ENCODE results near the gene THEM5.

The THEM5 gene

DNA sequence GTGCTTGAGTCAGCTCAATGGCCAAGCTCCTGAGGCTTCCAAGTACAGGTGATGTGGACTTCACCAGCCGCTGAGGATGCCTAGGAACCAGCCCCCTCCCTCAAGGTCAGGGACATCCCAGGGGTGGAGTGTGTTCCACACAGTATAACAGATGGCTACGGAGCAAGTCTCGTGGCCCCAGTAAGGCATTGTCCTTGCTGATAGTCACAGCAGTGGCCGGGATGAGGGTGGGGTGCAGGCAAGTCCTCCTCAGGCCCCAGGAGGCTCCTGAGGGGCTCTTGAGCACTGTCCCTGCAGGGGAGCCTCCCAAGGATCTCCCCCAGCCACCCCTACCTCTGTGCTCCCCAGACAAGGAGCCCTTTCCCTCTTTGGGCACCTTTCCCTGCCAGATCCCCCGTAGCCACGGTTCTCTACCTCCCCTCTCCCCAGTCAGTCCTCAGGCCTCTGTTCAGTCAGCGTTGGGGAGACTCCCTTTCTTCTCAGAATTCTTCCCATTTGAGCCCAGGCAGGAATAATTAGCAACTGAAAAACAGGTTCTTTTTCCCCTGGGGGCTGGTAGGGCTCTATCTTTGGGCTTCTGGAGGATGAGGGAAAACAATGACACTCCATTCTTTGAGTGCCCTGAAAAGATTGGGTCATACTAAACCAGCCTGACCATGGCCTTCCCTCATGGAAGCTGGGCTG is 7.1 kb upstream of the THEM5 start:
- TF ChIP-seq ZFP3 (CRISPR knock-in tag; IDR thresholded peaks at IDR 0.05) (no peak), ESRRG (CRISPR knock-in tag; IDR thresholded peaks at IDR 0.05) (no peak), ZFP30 (CRISPR knock-in tag; IDR thresholded peaks at IDR 0.05) (no peak), ZNF565 (CRISPR knock-in tag; conservative IDR thresholded peaks at IDR 0.05; ENCODE audit: low read depth) (no peak), RARB (CRISPR knock-in tag; IDR thresholded peaks at IDR 0.05) (no peak), TOX (CRISPR knock-in tag; IDR thresholded peaks at IDR 0.05; ENCODE audit: borderline replicate concordance) (no peak), ZNF70 (CRISPR knock-in tag; IDR thresholded peaks at IDR 0.05) (no peak), TCF4 (CRISPR knock-in tag; IDR thresholded peaks at IDR 0.05; ENCODE audit: borderline replicate concordance) (no peak), PPARA (CRISPR knock-in tag; IDR thresholded peaks at IDR 0.05; ENCODE audit: borderline replicate concordance) (no peak), ZNF8 (CRISPR knock-in tag; IDR thresholded peaks at IDR 0.05) (no peak), OSR1 (CRISPR knock-in tag; IDR thresholded peaks at IDR 0.05) (no peak)
- TF ChIP-seq, protein P1, sequence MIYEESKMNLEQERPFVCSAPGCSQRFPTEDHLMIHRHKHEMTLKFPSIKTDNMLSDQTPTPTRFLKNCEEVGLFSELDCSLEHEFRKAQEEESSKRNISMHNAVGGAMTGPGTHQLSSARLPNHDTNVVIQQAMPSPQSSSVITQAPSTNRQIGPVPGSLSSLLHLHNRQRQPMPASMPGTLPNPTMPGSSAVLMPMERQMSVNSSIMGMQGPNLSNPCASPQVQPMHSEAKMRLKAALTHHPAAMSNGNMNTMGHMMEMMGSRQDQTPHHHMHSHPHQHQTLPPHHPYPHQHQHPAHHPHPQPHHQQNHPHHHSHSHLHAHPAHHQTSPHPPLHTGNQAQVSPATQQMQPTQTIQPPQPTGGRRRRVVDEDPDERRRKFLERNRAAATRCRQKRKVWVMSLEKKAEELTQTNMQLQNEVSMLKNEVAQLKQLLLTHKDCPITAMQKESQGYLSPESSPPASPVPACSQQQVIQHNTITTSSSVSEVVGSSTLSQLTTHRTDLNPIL (CRISPR knock-in tag; IDR thresholded peaks at IDR 0.05; ENCODE audit: low read depth), result no peak
- TF ChIP-seq, protein P2, sequence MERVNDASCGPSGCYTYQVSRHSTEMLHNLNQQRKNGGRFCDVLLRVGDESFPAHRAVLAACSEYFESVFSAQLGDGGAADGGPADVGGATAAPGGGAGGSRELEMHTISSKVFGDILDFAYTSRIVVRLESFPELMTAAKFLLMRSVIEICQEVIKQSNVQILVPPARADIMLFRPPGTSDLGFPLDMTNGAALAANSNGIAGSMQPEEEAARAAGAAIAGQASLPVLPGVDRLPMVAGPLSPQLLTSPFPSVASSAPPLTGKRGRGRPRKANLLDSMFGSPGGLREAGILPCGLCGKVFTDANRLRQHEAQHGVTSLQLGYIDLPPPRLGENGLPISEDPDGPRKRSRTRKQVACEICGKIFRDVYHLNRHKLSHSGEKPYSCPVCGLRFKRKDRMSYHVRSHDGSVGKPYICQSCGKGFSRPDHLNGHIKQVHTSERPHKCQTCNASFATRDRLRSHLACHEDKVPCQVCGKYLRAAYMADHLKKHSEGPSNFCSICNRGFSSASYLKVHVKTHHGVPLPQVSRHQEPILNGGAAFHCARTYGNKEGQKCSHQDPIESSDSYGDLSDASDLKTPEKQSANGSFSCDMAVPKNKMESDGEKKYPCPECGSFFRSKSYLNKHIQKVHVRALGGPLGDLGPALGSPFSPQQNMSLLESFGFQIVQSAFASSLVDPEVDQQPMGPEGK (CRISPR knock-in tag; IDR thresholded peaks at IDR 0.05; ENCODE audit: borderline replicate concordance), result no peak
- no peak for ATAC-seq

DNA sequence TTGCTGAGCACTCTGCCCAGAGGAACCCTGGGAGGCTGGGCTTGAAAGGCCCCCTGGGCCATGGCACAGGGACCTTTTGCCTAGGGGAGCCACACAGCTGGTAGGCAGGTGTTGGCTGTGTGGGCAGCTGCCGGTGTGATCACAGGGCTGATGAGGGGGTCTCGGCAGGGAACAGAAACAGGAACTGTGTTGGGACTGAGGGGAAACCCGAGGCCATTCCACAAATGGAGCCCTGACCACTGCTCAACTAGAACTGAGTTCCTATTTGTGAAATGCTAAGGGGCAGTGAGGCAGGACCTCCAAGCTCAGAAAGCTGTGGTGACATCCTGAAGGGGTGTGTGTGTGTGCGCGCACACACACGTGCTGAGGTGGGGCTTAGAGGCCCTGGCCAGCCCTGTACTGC is 6.4 kb upstream of the THEM5 start:
- TF ChIP-seq ZNF8 (CRISPR knock-in tag; IDR thresholded peaks at IDR 0.05) (no peak), TOX (CRISPR knock-in tag; IDR thresholded peaks at IDR 0.05; ENCODE audit: borderline replicate concordance) (no peak), ZNF70 (CRISPR knock-in tag; IDR thresholded peaks at IDR 0.05) (no peak), ISL1 (CRISPR knock-in tag; IDR thresholded peaks at IDR 0.05) (no peak), ZFP30 (CRISPR knock-in tag; IDR thresholded peaks at IDR 0.05) (no peak)
- TF ChIP-seq, protein P3, sequence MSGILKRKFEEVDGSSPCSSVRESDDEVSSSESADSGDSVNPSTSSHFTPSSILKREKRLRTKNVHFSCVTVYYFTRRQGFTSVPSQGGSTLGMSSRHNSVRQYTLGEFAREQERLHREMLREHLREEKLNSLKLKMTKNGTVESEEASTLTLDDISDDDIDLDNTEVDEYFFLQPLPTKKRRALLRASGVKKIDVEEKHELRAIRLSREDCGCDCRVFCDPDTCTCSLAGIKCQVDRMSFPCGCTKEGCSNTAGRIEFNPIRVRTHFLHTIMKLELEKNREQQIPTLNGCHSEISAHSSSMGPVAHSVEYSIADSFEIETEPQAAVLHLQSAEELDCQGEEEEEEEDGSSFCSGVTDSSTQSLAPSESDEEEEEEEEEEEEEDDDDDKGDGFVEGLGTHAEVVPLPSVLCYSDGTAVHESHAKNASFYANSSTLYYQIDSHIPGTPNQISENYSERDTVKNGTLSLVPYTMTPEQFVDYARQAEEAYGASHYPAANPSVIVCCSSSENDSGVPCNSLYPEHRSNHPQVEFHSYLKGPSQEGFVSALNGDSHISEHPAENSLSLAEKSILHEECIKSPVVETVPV (CRISPR knock-in tag; IDR thresholded peaks at IDR 0.05), result no peak
- TF ChIP-seq, protein P4, sequence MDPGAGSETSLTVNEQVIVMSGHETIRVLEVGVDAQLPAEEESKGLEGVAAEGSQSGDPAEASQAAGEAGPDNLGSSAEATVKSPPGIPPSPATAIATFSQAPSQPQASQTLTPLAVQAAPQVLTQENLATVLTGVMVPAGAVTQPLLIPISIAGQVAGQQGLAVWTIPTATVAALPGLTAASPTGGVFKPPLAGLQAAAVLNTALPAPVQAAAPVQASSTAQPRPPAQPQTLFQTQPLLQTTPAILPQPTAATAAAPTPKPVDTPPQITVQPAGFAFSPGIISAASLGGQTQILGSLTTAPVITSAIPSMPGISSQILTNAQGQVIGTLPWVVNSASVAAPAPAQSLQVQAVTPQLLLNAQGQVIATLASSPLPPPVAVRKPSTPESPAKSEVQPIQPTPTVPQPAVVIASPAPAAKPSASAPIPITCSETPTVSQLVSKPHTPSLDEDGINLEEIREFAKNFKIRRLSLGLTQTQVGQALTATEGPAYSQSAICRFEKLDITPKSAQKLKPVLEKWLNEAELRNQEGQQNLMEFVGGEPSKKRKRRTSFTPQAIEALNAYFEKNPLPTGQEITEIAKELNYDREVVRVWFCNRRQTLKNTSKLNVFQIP (CRISPR knock-in tag; IDR thresholded peaks at IDR 0.05; ENCODE audit: borderline replicate concordance, low read depth), result no peak
- no peak for ATAC-seq

DNA sequence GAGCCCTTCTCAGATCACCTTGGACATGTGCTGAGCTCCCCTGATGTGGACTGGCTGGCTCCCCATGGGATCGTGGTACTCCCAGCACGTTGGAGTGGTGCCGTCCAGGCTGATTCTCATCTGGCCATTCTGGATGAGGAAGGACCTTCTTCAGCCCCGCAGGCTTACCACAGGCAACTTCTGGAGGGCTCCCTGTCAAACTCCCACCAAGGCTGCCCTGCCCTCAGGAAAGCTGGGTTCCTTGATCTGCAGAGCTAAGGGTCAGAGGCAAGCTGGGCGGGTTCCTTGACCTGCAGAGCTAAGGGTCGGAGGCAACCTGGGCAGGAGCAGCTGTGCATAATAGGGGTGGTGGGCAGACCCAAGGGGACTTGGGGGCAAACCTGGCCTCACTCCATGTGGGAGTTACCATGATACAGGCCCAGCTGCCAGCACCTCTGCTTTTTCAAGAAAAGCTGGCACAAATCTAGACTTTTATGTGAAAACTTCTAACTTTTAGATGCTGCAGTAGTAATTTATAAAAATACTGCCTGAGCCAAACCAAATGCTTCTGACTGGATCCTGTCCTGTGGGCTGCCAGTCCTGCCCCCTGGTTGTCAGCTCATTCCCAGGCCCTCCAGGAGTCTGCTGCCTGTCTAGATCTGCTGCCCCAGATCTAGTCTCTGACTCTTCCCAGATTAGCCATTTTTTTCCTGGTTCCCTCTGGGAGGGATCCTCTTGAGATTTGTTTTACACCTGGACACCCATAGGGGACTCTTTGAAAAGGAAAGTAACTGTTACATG is 5.6 kb upstream of the THEM5 start:
- TF ChIP-seq ZNF565 (CRISPR knock-in tag; conservative IDR thresholded peaks at IDR 0.05; ENCODE audit: low read depth) (no peak), ESRRG (CRISPR knock-in tag; IDR thresholded peaks at IDR 0.05) (no peak), ZNF8 (CRISPR knock-in tag; IDR thresholded peaks at IDR 0.05) (no peak), CSDC2 (CRISPR knock-in tag; IDR thresholded peaks at IDR 0.05) (no peak), SNAI2 (CRISPR knock-in tag; IDR thresholded peaks at IDR 0.05) (no peak), ZFP3 (CRISPR knock-in tag; IDR thresholded peaks at IDR 0.05) (no peak), ARNTL (CRISPR knock-in tag; IDR thresholded peaks at IDR 0.05; ENCODE audit: borderline replicate concordance, low read depth) (no peak)
- no peak for ATAC-seq

DNA sequence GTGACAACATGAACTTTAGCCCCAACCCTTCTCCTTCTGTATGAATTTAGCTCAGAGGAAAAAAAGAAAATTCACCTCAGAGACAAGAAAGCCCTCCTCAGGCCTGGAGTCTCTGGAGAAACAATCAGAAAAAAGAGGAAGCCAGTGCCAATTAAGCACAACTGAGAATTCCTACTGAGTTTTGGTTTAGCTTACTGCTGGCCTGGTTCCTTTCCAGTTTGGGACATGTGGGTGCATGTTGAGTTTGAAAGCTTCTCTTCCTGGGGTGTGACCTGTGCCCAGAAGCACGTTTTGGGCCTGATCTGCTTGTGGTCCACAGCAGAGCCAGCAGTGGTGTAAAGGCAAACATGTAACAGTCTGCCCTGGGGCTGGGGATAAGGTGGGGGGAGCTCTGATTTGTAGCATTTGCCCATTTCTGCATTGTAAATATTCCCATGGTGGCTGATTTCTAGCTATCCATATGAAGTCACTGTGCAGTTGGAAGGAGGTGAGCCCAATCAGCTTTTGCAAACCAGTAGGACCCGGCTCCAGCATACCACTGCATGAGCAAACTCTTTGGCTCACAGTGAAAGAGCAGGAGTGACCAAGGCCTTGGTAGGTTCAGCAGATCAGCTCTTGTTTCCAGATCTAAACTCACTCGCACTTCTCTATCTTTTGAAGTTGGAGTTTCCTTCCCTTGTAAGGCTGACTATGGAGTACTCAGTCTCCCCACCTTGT is 4.7 kb upstream of the THEM5 start:
- ATAC-seq, result no peak
- TF ChIP-seq ZFP30 (CRISPR knock-in tag; IDR thresholded peaks at IDR 0.05) (no peak), ARNTL (CRISPR knock-in tag; IDR thresholded peaks at IDR 0.05; ENCODE audit: borderline replicate concordance, low read depth) (no peak), RARB (CRISPR knock-in tag; IDR thresholded peaks at IDR 0.05) (no peak), ESRRG (CRISPR knock-in tag; IDR thresholded peaks at IDR 0.05) (no peak), BACH2 (CRISPR knock-in tag; IDR thresholded peaks at IDR 0.05; ENCODE audit: borderline replicate concordance) (no peak), ZFP3 (CRISPR knock-in tag; IDR thresholded peaks at IDR 0.05) (no peak), OSR1 (CRISPR knock-in tag; IDR thresholded peaks at IDR 0.05) (no peak), ISL1 (CRISPR knock-in tag; IDR thresholded peaks at IDR 0.05) (no peak), SNAI2 (CRISPR knock-in tag; IDR thresholded peaks at IDR 0.05) (no peak), ZNF70 (CRISPR knock-in tag; IDR thresholded peaks at IDR 0.05) (no peak), ZNF565 (CRISPR knock-in tag; conservative IDR thresholded peaks at IDR 0.05; ENCODE audit: low read depth) (no peak), ZC3H10 (CRISPR knock-in tag; IDR thresholded peaks at IDR 0.05) (no peak)
- TF ChIP-seq, protein P1 (CRISPR knock-in tag; IDR thresholded peaks at IDR 0.05; ENCODE audit: low read depth), result no peak
- TF ChIP-seq, protein P2 (CRISPR knock-in tag; IDR thresholded peaks at IDR 0.05; ENCODE audit: borderline replicate concordance), result no peak
